IPS-18a (cell line): ENCODE data around the gene TMC8.

Experiments
- H3K27ac ChIP-seq: one replicate; pipeline ENCODE4 v1.5.1; 2013; ENCODE audit warnings: low read length
- H3K27me3 ChIP-seq: one replicate; pipeline ENCODE4 v1.6.1; 2013; ENCODE audit warnings: mild to moderate bottlenecking, low read length; ENCODE audit not compliant: control insufficient read depth, insufficient read depth
- H3K36me3 ChIP-seq: one replicate; pipeline ENCODE4 v1.6.1; 2013; ENCODE audit warnings: low read depth, low read length; ENCODE audit not compliant: control insufficient read depth
- H3K4me1 ChIP-seq: one replicate; pipeline ENCODE4 v1.6.1; 2013; ENCODE audit warnings: low read depth, low read length; ENCODE audit not compliant: control insufficient read depth
- H3K4me3 ChIP-seq: one replicate; pipeline ENCODE4 v1.5.1; 2013; ENCODE audit warnings: low read length
- H3K9ac ChIP-seq: one replicate; pipeline ENCODE4 v1.6.1; 2013; ENCODE audit warnings: mild to moderate bottlenecking, low read length, moderate library complexity
- H3K9me3 ChIP-seq: one replicate; pipeline ENCODE4 v1.6.1; 2013; ENCODE audit warnings: low read depth, low read length; ENCODE audit not compliant: control insufficient read depth

TMC8 gene

DNA sequence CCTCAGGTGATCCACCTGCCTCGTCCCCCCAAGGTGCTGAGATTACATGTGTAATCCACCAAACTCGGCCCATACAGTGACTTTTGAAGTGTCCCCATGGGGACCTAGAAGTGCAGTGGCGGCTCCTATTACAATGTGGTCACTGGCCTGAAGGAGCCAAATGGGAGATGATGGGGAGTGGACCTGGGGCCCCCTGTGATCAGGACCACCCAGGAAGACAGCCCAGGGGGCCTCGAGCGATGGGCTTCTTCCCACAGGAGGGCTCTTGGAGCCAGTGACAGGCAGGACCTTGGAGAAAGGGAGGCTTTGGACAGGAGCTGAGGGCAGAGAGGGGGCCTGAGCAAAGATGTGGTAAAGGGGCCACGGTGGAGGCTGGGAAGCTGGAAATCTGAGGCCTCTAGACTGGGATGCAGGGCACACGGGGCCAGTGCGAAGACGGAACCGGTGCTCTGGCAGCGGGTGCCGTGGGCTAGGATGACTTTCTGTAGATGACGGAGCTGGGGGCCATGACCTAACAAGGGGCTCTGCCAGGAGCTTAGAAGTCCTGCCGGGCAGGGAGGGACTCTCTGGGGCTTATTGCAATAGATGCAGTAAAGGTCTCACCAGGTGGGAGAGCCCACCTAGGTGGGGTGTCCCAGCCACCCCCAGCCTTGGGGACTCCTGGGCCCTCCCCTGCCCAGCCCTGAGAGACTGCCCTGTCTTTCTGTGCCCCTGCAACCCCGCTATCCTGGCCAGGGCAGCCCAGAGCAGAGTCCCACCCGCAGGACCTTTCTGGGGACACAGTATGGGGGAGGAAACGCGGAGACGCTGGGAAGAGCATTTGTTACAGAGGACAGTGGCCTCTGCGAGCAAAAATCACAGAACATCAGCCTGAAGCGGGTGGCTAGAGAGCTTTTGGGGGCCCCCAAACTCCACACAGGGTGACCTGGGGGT, 12.9 kb downstream of the TMC8 start:
- Histone ChIP-seq H3K4me3 (no peak overlapping the region), H3K36me3 (no peaks in the 10 kb centered on the region), H3K27ac (no peak overlapping the region), H3K27me3 (no peaks in the 10 kb centered on the region), H3K4me1 (no peaks in the 10 kb centered on the region), H3K9ac (no peak overlapping the region), H3K9me3 (no peaks in the 10 kb centered on the region)

DNA sequence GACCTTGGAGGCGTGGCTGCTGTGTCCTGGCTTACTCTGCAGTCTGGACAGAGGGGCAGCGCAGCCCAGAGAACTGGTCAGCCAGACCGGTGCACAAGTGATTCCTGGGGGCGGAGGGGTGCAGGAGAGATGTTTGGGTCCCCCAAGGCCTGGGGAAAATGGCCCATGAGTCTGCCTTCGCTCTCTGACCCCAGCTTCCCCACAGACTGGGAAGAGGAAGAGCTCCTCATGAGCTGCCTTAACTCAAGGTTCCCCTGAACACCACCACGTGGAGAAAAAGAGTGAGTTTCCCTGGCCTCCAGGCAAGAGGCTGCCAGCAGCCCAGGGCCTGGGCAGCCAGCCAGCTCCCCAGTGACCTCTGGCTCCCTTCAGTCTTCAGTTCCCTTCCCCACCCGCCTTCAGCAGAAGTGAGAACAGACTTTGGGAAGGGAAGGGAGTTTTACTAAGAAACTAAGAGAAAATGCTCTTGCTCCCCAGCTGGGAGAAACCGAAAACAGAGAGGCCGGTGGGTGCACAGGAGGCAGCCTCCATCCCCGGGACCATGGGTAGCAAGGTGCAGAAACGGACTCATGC, 13.7 kb downstream of the TMC8 start:
- Histone ChIP-seq H3K4me3 (no peak overlapping the region), H3K4me1 (no peaks in the 10 kb centered on the region), H3K27me3 (no peaks in the 10 kb centered on the region), H3K27ac (no peak overlapping the region), H3K36me3 (no peaks in the 10 kb centered on the region), H3K9me3 (no peaks in the 10 kb centered on the region), H3K9ac (no peak overlapping the region)

GRCh38 chr17:78144736-78145641, 14.4 kb downstream of the TMC8 start:
- H3K36me3 ChIP-seq: no peaks in the 10 kb centered on the region
- H3K9me3 ChIP-seq: no peaks in the 10 kb centered on the region
- H3K4me1 ChIP-seq: no peaks in the 10 kb centered on the region
- H3K4me3 ChIP-seq: no peak overlapping the region
- no peaks in the 10 kb centered on the region for H3K27me3 ChIP-seq
- no peak overlapping the region for H3K9ac ChIP-seq
- H3K27ac ChIP-seq: no peak overlapping the region

- no peak overlapping the region for H3K4me3 ChIP-seq
These were observed 15.9 kb downstream of the TMC8 start for GRCh38 chr17:78146471-78146869.

DNA sequence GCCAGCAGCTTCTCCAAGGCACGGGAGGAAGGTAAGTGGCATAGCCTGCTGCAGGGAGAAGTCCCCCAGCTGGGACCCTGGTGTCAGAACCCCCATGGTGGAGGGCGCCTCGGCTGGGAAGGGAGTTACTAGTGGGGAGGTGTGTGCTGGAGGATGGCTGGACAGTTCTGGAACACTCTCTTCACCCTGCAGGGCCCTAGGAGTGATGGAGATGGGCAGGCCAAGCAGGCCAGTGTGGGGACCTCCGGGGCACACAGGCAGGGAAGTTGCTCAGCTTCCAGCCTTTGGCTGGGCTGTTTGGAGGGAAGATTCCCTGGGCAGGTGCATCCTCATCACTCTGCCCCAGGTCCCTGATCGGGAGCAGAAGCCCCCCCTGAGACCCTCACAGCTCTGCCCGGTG, 16.3 kb downstream of the TMC8 start:
- Histone ChIP-seq H3K4me3 (no peak overlapping the region), H3K36me3 (no peaks in the 10 kb centered on the region), H3K4me1 (no peaks in the 10 kb centered on the region), H3K9ac (no peak overlapping the region), H3K27me3 (no peaks in the 10 kb centered on the region), H3K9me3 (no peaks in the 10 kb centered on the region), H3K27ac (no peak overlapping the region)

More at GRCh38 chr17:78146471-78146869, 15.9 kb downstream of the TMC8 start:
- H3K27me3 ChIP-seq: no peaks in the 10 kb centered on the region
- H3K27ac ChIP-seq: no peak overlapping the region
- H3K4me1 ChIP-seq: no peaks in the 10 kb centered on the region
- H3K9ac ChIP-seq: no peak overlapping the region
- no peaks in the 10 kb centered on the region for H3K9me3 ChIP-seq
- no peaks in the 10 kb centered on the region for H3K36me3 ChIP-seq

DNA sequence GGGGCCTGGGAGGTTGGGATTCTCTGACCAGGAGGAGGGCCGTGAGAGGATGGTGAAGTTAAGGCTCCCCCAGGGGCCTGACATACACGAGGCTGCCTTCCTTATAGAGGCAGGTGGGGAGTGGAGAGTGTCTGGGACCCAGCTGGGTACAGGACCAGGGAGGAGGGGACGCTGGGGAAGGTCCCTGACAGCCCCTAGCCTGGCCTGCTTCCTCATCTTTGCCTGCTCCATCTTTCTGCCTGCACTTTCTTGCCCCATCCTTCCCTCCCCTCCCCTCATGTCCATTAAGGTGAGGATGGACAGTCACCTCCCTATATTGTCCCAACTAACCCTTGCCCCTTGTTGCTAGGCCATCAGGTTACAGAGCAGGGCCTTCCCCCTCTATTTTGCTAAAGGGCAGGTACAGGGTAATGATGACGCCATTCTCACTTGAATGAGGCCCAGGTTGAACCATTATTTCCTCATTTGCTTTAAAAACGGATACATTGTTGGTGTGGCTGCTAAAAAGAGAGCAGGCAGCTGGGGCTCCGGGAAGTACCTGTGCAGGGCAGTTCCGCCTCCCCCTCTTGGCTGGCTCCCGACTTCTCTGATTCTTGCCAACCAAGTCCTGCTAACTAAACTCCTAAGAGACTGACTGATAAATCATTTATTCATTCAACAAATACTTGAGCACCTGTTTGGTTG, 16.9 kb downstream of the TMC8 start:
- H3K27ac ChIP-seq: no peak overlapping the region
- H3K36me3 ChIP-seq: no peaks in the 10 kb centered on the region
- H3K4me1 ChIP-seq: no peaks in the 10 kb centered on the region
- no peak overlapping the region for H3K4me3 ChIP-seq
- no peaks in the 10 kb centered on the region for H3K9me3 ChIP-seq
- no peak overlapping the region for H3K9ac ChIP-seq
- no peaks in the 10 kb centered on the region for H3K27me3 ChIP-seq

DNA sequence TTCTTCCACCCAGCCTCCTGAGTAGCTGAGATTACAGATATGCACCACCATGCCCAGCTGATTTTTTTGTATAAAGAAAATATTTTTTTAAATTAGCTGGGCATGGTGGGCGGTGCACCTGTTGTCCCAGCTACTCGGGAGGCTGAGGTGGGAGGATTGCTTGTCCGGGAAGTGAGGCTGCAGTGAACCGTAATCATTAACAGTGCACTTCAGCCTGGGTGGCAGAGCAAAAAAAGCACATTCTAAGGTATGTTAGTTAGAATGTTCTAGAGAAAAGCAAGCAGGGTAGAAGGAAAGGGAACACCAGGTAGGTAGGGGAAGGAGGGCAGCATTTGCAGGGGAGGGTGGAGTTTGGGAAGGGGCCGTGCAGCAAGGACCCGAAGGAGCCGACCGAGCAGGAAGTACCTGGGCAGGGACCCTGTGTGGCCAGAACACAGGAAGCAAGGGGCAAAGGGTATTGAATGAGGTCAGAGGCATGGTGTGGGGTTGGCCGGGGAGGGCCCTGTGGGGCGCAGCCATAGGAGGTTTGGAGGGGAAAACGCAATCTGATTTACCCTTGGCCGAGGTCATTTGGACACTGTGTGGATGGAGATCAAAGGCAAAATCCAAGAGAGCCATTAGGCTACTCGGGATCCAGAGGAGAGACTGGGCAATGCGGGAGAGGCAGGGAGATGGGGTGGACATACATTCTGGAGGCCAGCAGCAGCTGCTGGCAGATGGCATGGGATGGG, 17.9 kb downstream of the TMC8 start:
- H3K4me3 ChIP-seq: no peak overlapping the region
- H3K9ac ChIP-seq: no peak overlapping the region
- H3K9me3 ChIP-seq: no peaks in the 10 kb centered on the region
- H3K27ac ChIP-seq: no peak overlapping the region
- H3K4me1 ChIP-seq: no peaks in the 10 kb centered on the region
- H3K27me3 ChIP-seq: no peaks in the 10 kb centered on the region
- H3K36me3 ChIP-seq: no peaks in the 10 kb centered on the region

DNA sequence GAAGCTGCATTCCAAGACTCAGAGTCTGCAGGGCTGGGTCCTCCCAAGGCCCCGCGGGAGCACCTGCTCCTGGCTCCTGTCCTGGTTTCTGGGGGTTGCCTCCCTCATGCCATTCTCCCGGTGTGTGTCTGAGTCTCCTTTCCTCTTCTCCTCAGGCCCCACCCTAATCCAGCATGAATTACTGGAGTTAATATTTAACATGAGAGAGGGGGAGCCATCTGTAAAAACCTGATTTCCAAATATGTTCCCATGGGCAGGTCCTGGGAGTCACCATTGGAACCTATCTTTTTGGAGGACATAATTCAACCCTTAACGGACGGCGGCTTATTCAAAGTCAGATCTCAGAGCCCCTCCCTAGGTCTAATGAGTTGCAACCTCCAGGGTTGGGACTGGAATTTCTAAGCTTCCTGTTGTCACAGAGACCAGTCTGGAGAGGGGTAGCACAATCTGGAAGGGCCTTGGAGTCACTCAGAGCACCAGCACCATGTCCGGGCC, 21.0 kb downstream of the TMC8 start:
- H3K4me3 ChIP-seq: no peak overlapping the region
- no peaks in the 10 kb centered on the region for H3K36me3 ChIP-seq
- H3K4me1 ChIP-seq: no peaks in the 10 kb centered on the region
- no peaks in the 10 kb centered on the region for H3K27me3 ChIP-seq
- H3K27ac ChIP-seq: no peak overlapping the region
- H3K9me3 ChIP-seq: no peaks in the 10 kb centered on the region
- no peak overlapping the region for H3K9ac ChIP-seq

DNA sequence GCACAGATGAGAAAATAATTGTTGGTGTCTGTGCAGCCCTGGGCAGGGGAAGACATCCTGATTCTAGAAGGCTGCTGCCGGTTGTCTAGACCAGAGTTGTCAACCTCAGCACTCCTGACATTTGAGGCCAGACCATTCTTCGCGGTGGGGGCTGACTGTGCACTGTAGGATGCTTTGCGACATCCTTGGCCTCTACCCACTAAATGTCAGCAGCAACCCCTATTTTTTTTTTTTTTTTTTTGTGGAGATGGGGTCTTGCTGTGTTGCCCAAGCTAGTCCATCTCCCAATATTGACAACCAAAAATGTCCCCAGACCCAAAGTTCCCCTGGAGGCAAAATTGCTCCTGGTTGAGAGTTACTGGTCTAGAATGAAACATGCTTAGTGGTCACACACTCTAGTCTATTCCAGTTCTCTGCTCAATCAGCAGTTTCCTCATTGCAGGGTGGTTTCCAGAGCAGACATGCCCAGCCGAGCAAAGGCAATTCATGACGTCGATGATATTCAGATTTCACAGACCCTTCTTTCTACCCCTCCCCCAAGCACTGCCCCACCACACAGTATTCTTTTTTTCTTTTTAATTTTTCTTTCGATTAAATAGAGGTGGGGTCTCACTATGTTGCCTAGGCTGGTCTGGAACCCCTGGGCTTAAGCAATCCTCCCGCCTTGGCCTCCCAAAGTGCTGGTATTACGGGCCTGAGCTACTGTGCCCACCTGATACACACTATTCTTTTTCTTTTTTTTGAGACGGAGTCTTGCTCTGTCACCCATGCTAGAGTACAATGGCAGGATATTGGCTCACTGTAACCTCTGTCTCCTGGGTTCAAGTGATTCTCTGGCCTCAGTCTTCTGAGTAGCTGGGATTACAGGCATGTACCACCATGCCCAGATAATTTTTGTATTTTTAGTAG, 24.6 kb downstream of the TMC8 start:
- H3K9me3 ChIP-seq: no peaks in the 10 kb centered on the region
- H3K36me3 ChIP-seq: no peaks in the 10 kb centered on the region
- H3K4me1 ChIP-seq: no peaks in the 10 kb centered on the region
- H3K4me3 ChIP-seq: no peak overlapping the region
- no peaks in the 10 kb centered on the region for H3K27me3 ChIP-seq
- no peak overlapping the region for H3K27ac ChIP-seq
- H3K9ac ChIP-seq: no peak overlapping the region
